ENCODE measurements around the gene LARGE1.
"Not testable (repeated sequence)": the region's sequence is repeated elsewhere in the genome, so short reads cannot be mapped to it uniquely, and the experiment has no call there.

The LARGE1 gene

GRCh38 chr22:33883961-33884808 lies 36.1 kb downstream of the LARGE1 start:
- no peak for DNase-seq

GRCh38 chr22:33883561-33883960 lies 36.7 kb downstream of the LARGE1 start:
- no peak for DNase-seq

- no peak for DNase-seq
These were observed 37.3 kb downstream of the LARGE1 start for GRCh38 chr22:33882991-33883390.

DNA sequence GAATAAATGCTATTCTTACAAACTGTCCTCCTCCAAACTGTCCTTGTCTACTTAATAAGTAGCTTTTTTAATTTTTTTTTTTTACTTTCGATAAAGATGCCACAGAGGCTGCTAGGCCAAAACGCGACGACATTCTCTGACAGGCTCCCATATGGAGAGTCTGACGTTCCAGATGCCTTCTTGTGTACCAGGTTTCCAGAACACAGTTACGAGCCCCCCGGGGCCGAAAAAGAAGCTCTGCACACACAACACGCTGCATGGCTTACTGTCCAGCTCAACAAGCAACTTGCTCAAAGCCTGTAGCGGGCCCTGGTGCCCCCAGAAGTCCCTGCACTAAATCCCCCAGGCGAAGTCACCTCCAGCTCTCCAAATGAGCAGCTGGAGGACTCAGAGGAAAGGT lies 39.3 kb downstream of the LARGE1 start:
- no peak for DNase-seq

- no peak for DNase-seq
These were observed 40.5 kb downstream of the LARGE1 start for GRCh38 chr22:33879796-33880195.

DNA sequence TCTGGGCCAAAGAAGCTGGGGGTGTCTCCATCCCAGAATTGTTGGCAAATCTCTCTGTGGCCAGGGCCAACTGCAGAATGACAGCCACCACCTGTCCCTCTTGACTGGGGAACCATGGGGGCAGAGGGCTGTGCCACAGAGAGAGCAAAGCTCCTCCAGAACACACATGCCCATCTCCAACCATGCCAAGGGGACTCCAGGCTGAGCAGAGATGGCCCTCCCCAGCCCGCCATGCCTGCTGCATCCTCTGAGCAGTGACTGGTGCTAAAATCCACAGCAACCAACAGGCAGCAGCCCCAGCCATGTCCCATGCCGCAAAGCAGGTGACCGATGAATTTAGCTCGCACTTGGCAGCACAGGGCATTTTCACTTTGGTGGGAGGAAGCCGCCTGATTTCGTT lies 45.0 kb downstream of the LARGE1 start:
- DNase-seq, result no peak

GRCh38 chr22:33874206-33874605 lies 46.1 kb downstream of the LARGE1 start:
- no peak for DNase-seq

DNA sequence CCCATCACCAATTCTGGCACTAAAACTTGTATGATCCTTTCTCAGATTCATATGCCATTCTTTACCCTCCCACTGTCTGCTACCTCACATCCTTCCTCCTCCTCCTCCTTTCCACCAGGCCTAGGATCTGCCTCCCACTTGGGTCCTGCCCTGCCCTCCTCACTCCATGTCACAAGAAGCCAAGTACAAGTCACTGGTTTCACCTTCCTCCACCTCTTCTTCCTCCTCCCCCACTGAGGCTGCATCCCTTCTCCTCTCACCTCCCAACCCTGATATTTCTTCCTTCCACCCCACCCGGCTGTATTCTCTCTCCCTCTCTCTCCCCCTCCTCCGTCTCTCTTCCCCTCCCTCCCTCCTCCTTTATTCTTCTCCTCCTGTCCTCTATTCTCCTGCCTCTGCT lies 46.6 kb downstream of the LARGE1 start:
- DNase-seq, result no peak

DNA sequence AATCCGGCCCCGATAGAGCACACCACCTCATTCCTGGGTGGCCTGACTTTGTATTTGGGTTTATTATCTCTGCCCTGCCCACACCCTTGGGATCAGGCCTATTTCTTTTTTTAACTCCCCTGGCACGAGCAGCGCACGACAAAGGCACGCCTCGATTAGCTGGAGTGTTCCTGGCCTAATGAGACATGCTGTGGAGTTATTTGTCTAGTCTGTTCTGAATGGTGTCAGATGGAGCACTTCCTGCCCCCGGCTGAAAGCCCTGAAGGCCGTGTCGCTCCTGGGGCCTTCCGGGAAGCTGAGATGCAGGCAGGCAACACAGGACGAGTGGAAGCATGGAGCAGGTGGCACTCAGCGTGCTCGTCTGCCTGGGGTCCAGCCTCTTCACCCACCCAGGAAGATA lies 47.1 kb downstream of the LARGE1 start:
- DNase-seq, result no peak

DNA sequence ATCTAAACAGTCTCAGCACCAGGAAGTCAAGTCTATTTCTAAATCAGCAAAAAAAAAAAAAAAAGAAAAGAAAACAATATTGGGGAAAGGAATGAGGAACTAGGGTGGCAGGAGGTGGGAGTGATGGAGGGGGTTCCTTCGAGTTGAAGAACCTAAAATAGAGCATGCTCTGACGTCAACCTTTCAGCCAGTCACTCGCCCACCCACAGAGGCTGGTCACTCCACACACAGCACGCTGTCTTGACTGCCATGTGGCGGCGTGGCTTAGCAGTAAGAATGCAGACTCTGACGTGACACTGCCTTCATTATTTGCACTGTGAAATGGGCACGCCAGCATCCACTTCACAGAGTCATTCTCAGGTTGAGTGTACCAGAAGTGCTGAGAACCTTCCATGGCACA lies 48.3 kb downstream of the LARGE1 start:
- DNase-seq, result no peak

GRCh38 chr22:33869946-33870345 lies 50.3 kb downstream of the LARGE1 start:
- no peak for DNase-seq

- no peak for DNase-seq
These were observed 52.3 kb downstream of the LARGE1 start for GRCh38 chr22:33867971-33868370.

- DNase-seq, result no peak
These were observed 53.0 kb downstream of the LARGE1 start for GRCh38 chr22:33867118-33867866.

- no peak for DNase-seq
These were observed 53.8 kb downstream of the LARGE1 start for GRCh38 chr22:33866511-33866910.

GRCh38 chr22:33865996-33866395 lies 54.3 kb downstream of the LARGE1 start:
- no peak for DNase-seq

- no peak for DNase-seq
These were observed 55.0 kb downstream of the LARGE1 start for GRCh38 chr22:33865248-33865647.

DNA sequence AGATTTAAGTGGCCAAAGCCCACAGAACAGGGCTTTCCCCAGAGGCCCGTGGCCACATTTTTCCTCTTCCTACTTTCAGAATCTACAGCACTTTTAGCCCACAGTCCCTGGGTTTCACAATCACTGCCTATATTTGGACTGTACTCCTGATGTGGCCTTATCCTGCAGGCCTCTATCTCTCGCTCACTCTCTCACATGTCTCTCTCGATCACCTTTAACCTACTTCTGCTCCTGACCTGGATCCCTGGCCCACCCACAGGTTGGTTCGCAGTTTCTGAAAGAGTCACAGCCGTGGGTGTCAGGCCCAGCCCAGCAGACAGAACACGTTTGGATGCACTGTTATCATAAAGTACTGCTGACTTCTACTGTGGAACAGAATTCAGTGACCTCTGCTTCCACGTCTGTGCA lies 55.5 kb downstream of the LARGE1 start:
- no peak for DNase-seq

GRCh38 chr22:33861216-33861875 lies 58.9 kb downstream of the LARGE1 start:
- no peak for DNase-seq

- DNase-seq, result no peak
These were observed 59.9 kb downstream of the LARGE1 start for GRCh38 chr22:33860386-33860785.

DNA sequence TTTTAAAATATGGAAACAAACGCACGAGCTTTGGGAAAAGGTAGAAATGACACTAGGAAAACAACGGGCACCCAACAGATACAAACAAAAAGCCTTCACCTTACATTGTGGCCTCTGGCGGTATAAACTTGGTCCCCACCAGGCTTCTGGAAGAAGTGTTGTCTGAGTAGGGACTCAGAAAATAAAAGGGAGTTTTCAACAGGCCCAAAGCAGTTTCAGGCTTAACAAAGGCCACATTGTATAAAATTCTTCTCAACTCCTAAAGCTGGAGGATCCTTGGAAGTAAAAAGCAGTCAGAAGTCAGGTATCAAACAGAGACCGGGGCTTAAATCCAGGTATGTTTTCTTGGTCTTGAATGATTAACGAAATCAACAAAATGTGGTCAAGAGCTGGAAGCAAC lies 61.0 kb downstream of the LARGE1 start:
- no peak for DNase-seq

GRCh38 chr22:33858653-33859052 lies 61.6 kb downstream of the LARGE1 start:
- DNase-seq, result not testable (repeated sequence)

DNA sequence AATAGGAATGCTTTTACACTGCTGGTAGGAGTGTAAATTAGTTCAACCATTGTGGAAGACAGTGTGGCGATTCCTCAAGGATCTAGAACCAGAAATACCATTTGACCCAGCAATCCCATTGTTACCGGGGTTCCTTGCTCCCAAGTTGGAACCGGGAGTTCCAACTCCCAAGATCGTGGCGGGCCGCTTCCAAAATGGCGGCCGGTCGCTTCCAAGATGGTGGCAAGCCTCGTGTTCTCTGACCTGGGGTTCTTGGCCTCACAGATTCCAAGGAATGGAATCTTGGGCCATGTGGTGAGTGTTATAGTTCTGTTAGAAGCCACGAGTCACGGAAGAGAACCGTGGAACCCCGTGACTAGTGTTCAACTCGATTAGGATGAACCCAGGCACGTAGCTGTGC lies 62.5 kb downstream of the LARGE1 start:
- not testable (repeated sequence) for DNase-seq

DNA sequence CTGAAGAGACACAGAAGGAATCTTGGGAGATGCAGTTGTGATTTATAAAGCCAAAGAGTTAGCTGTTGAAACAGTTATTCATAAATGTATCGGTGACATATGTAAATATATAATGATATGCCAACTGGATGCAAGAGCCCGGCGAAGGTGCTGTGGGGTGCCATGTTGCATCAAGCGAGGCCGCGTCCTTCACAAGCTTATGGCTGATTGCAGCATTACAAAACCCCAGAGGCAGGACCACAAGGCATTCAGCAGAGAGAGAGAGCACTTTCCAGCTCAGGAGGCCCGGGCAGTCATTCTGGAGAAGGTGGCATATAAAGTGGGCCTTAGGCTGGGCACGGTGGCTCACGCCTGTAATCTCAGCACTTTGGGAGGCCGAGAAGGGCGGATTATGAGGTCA lies 65.6 kb downstream of the LARGE1 start:
- DNase-seq, result no peak

Measured in CD4-positive, alpha-beta T cell treated with Interleukin-21 for 1 hour (primary cell).